T-helper 17 cell (primary cell): ENCODE data around the gene CSKMT. TPM values are rescaled to one million over a fixed set of nuclear protein-coding genes. Genes with fewer than 3 reads are reported as not detected.
A peak's percentile ranks its signal among the peaks of the same experiment; 100 is the strongest.
"Not testable (repeated sequence)": the region's sequence is repeated elsewhere in the genome, so short reads cannot be mapped to it uniquely, and the experiment has no call there.

ENCODE experiments used
- ATAC-seq: fragments of 150-1000 bp; cut with Tn5 transposase; 2 replicates; pipeline ENCODE4 v1.10.0; 2021; ENCODE audit warnings: mild to moderate bottlenecking, moderate library complexity
- DNase-seq, 3 donors: peaks; one replicate each; pipeline versions ENCODE4 v3.0.0 to v3.0.0-alpha.2; 2020 to 2021
- H3K9me3 ChIP-seq: one replicate; pipeline ENCODE4 v1.7.0; 2013; ENCODE audit warnings: low read length, mild to moderate bottlenecking; ENCODE audit not compliant: control insufficient read depth, poor library complexity, severe bottlenecking
- H3K27ac Mint-ChIP-seq: one replicate; pipeline ENCODE4 v1.8.0; 2022; ENCODE audit warnings: mild to moderate bottlenecking, moderate library complexity, mixed read lengths
- H3K27me3 Mint-ChIP-seq: one replicate; pipeline ENCODE4 v1.8.0; 2022; ENCODE audit warnings: mixed read lengths
- H3K36me3 Mint-ChIP-seq: one replicate; pipeline ENCODE4 v1.8.0; 2022; ENCODE audit warnings: low read depth, mixed read lengths
- H3K4me1 Mint-ChIP-seq: one replicate; pipeline ENCODE4 v1.8.0; 2022; ENCODE audit warnings: mild to moderate bottlenecking, mixed read lengths
- H3K4me3 Mint-ChIP-seq: one replicate; pipeline ENCODE4 v1.8.0; 2022; ENCODE audit warnings: mild to moderate bottlenecking, moderate library complexity, mixed read lengths
- total RNA-seq, 4 donors: library from RNA in 2 of 4; stranded (reverse) in 2 of 4; gene quantifications; one replicate each; pipeline ENCODE4 v1.2.3 and lab custom pipeline; 2022 to 2026

CSKMT gene
- total RNA-seq, 2 donors from 2014 or later = 8.0 to 15.9 TPM

DNA sequence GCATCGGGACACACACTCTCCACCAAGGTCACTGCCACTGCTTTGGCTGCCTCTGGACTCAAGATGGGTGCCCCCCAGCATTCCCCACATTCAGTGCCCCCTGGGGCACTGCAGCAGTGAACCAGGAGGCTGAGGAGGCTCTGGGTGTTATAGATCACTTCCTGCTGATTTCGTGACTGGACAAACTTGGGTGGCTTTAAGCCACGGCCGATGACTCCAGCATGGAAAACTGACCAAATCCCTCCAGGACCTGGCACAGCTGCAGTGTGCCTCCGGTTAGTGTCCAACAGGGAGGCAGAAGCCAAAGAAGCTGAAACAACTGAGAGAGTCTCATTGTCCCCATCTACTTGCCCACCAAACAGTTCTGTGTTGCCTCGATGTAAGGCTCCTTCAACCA, 17.5 kb upstream of the CSKMT start:
- no peaks in the 10 kb centered on the region for H3K27me3 Mint-ChIP-seq
- no peak overlapping the region for H3K27ac Mint-ChIP-seq
- peaks cover 21% of the 10 kb centered on the region for H3K4me1 Mint-ChIP-seq
- H3K36me3 Mint-ChIP-seq = no peaks in the 10 kb centered on the region
- H3K4me3 Mint-ChIP-seq = no peak overlapping the region
- DNase-seq (no peak), ATAC-seq (no peak)
- H3K9me3 ChIP-seq = no peaks in the 10 kb centered on the region

- H3K27ac Mint-ChIP-seq = no peak overlapping the region
- peaks cover 22% of the 10 kb centered on the region for H3K4me1 Mint-ChIP-seq
- no peaks in the 10 kb centered on the region for H3K36me3 Mint-ChIP-seq
- H3K9me3 ChIP-seq = no peaks in the 10 kb centered on the region
- ATAC-seq = no peak
- no peak for DNase-seq
- no peak overlapping the region for H3K4me3 Mint-ChIP-seq
- no peaks in the 10 kb centered on the region for H3K27me3 Mint-ChIP-seq
Observed at GRCh38 chr11:62648185-62648966, 16.7 kb upstream of the CSKMT start.

DNA sequence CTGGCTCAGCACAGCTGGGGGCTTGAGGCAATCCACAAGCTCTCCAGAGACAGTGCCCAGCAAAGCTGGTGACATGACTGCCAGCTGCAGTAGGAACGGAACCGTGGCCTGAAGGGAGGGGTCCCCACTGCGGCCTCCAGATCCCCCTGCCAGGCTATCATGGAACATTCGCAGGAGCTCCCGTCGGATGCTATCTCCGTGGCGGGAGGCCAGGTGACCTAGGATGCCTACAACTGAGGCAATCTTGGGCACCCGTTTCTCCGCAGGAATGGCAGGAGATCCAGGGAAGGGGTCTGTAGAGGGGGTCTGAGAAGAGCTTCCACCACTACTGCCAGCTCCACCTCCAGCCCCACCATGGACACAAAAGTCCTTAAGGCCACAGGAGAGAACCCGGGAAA, 16.1 kb upstream of the CSKMT start:
- DNase-seq (no peak), ATAC-seq (no peak)
- H3K9me3 ChIP-seq = no peaks in the 10 kb centered on the region
- H3K36me3 Mint-ChIP-seq = no peaks in the 10 kb centered on the region
- no peak overlapping the region for H3K4me3 Mint-ChIP-seq
- peaks cover 24% of the 10 kb centered on the region for H3K4me1 Mint-ChIP-seq
- no peak overlapping the region for H3K27ac Mint-ChIP-seq
- H3K27me3 Mint-ChIP-seq = no peaks in the 10 kb centered on the region

DNA sequence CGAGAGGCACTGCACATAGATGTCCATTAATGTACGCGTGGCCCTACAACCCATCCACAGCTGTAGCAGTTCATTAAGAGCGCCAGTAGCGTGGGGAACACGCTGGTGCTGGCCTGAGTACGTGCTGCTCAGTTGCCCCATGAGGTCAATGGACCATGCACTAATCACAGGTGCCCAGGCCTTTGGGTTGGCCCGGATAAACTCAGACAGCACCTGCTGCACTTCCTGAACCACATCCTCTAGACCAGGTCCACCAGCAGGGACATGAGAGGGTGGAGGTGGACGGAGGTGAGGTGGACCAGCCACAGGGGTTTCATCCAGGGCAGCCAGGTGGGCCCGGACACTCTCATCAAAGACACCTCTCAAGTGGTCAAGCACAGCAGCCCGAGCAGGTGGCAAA, 15.6 kb upstream of the CSKMT start:
- H3K27me3 Mint-ChIP-seq = no peaks in the 10 kb centered on the region
- H3K4me3 Mint-ChIP-seq = no peak overlapping the region
- H3K36me3 Mint-ChIP-seq = no peaks in the 10 kb centered on the region
- DNase-seq = no peak
- peaks cover 24% of the 10 kb centered on the region for H3K4me1 Mint-ChIP-seq
- H3K27ac Mint-ChIP-seq = no peak overlapping the region
- H3K9me3 ChIP-seq = no peaks in the 10 kb centered on the region
- no peak for ATAC-seq

- not testable (repeated sequence) for H3K27me3 Mint-ChIP-seq, H3K36me3 Mint-ChIP-seq, H3K4me3 Mint-ChIP-seq, DNase-seq, H3K9me3 ChIP-seq, ATAC-seq
- peaks cover 21% of the 10 kb centered on the region for H3K4me1 Mint-ChIP-seq
- peak overlapping the region; percentile 4 for H3K27ac Mint-ChIP-seq
Observed at GRCh38 chr11:62650283-62650682, 14.8 kb upstream of the CSKMT start.

GRCh38 chr11:62652161-62653006, 12.7 kb upstream of the CSKMT start:
- H3K4me3 Mint-ChIP-seq = peak overlapping the region; percentile 88

GRCh38 chr11:62654297-62654696, 10.8 kb upstream of the CSKMT start:
- Mint-ChIP-seq H3K27me3 (no peaks in the 10 kb centered on the region), H3K4me3 (peak overlapping the region; percentile 62), H3K27ac (peak overlapping the region; percentile 95), H3K4me1 (peaks cover 11% of the 10 kb centered on the region), H3K36me3 (no peaks in the 10 kb centered on the region)
- DNase-seq = no peak
- H3K9me3 ChIP-seq = no peaks in the 10 kb centered on the region
- ATAC-seq = no peak

More at GRCh38 chr11:62652161-62653006, 12.7 kb upstream of the CSKMT start:
- Mint-ChIP-seq H3K36me3 (no peaks in the 10 kb centered on the region), H3K27me3 (no peaks in the 10 kb centered on the region), H3K4me1 (peaks cover 11% of the 10 kb centered on the region), H3K27ac (peak overlapping the region; percentile 95)
- DNase-seq (peak in 1 of 3 donors; percentile 74), ATAC-seq (peak; percentile 11)
- H3K9me3 ChIP-seq = no peaks in the 10 kb centered on the region

GRCh38 chr11:62656796-62657429, 8.2 kb upstream of the CSKMT start:
- no peaks in the 10 kb centered on the region for H3K27me3 Mint-ChIP-seq
- no peaks in the 10 kb centered on the region for H3K36me3 Mint-ChIP-seq
- ATAC-seq (no peak), DNase-seq (no peak)
- no peak overlapping the region for H3K27ac Mint-ChIP-seq
- peaks cover 8% of the 10 kb centered on the region for H3K4me1 Mint-ChIP-seq
- no peaks in the 10 kb centered on the region for H3K9me3 ChIP-seq
- no peak overlapping the region for H3K4me3 Mint-ChIP-seq

- H3K4me1 Mint-ChIP-seq = peaks cover 26% of the 10 kb centered on the region
- H3K27me3 Mint-ChIP-seq = no peaks in the 10 kb centered on the region
- DNase-seq = peak in 1 of 3 donors; percentile 38
- H3K9me3 ChIP-seq = no peaks in the 10 kb centered on the region
- peak overlapping the region; percentile 98 for H3K4me3 Mint-ChIP-seq
- H3K36me3 Mint-ChIP-seq = no peaks in the 10 kb centered on the region
- peak overlapping the region; percentile 97 for H3K27ac Mint-ChIP-seq
- ATAC-seq = peak; percentile 60
Observed at GRCh38 chr11:62664405-62665074, 572 bp upstream of the CSKMT start.

GRCh38 chr11:62665599-62666258, 617 bp downstream of the CSKMT start:
- Mint-ChIP-seq H3K4me3 (peak overlapping the region; percentile 98), H3K27me3 (no peaks in the 10 kb centered on the region), H3K36me3 (no peaks in the 10 kb centered on the region), H3K27ac (peak overlapping the region; percentile 97), H3K4me1 (peaks cover 28% of the 10 kb centered on the region)
- H3K9me3 ChIP-seq = no peaks in the 10 kb centered on the region
- DNase-seq (peak; percentile 33 to 50 (median 36)), ATAC-seq (peak; percentile 40)

- Mint-ChIP-seq H3K27ac (peak overlapping the region; percentile 97), H3K27me3 (no peaks in the 10 kb centered on the region), H3K36me3 (no peaks in the 10 kb centered on the region), H3K4me1 (peaks cover 34% of the 10 kb centered on the region), H3K4me3 (peak overlapping the region; percentile 98)
- H3K9me3 ChIP-seq = no peaks in the 10 kb centered on the region
- DNase-seq = no peak
- ATAC-seq = no peak
Observed at GRCh38 chr11:62666259-62666926, 1.3 kb downstream of the CSKMT start.

DNA sequence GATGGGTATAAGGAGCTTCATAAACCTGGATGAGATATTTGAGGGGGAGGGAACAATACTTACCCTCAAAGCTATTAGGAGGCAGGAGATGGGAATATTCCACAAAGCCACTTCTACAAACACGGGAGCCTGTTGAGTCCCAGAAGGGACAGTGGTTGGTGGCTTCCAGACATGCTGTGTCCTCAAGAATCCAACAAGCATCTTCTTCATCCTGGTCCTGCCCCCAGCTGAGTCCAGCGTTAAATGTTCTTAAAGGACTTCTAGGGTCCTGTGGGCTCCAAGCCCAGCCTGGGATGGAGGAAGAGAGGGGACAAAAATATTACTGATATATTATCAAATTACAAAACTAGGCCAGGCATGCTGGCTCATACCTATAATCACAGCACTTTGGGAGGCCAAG, 2.3 kb downstream of the CSKMT start:
- Mint-ChIP-seq H3K36me3 (no peaks in the 10 kb centered on the region), H3K4me1 (peaks cover 39% of the 10 kb centered on the region), H3K27ac (peak overlapping the region; percentile 97), H3K27me3 (no peaks in the 10 kb centered on the region), H3K4me3 (peak overlapping the region; percentile 98)
- DNase-seq (no peak), ATAC-seq (no peak)
- no peaks in the 10 kb centered on the region for H3K9me3 ChIP-seq
